H1 (cell line): Measurements from ENCODE around the gene INTS1. TPM values are rescaled to one million over a fixed set of nuclear protein-coding genes. Genes with fewer than 3 reads are reported as not detected.

Source experiments
- ATF3 ChIP-seq: IDR thresholded peaks from 2 replicates; pipeline ENCODE4 v1.6.1; 2011; ENCODE audit warnings: low read depth, mild to moderate bottlenecking, low read length; ENCODE audit not compliant: insufficient read depth
- BACH1 ChIP-seq: IDR thresholded peaks from 2 replicates; pipeline ENCODE4 v1.6.1; 2012; ENCODE audit warnings: low read length, improper control_type of control experiment
- EGR1 ChIP-seq: IDR thresholded peaks from 2 replicates; pipeline ENCODE4 v1.6.1; 2011; ENCODE audit warnings: low read depth, low read length, borderline replicate concordance
- GABPA ChIP-seq: IDR thresholded peaks from 2 replicates; pipeline ENCODE4 v1.6.1; 2011; ENCODE audit warnings: mild to moderate bottlenecking, low read length, moderate library complexity, borderline replicate concordance; ENCODE audit not compliant: insufficient read depth
- POLR2AphosphoS5 ChIP-seq: IDR thresholded peaks from 2 replicates; pipeline ENCODE4 v1.6.1; 2011; ENCODE audit warnings: low read depth, low read length
- SP4 ChIP-seq: IDR thresholded peaks from 2 replicates; pipeline ENCODE4 v1.6.1; 2012; ENCODE audit warnings: low read length, inconsistent platforms
- TAF1 ChIP-seq: IDR thresholded peaks from 2 replicates; pipeline ENCODE4 v1.6.1; 2011; ENCODE audit warnings: mild to moderate bottlenecking, low read depth, low read length
- TCF12 ChIP-seq: IDR thresholded peaks from 2 replicates; pipeline ENCODE4 v1.6.1; 2011; ENCODE audit warnings: low read depth, mild to moderate bottlenecking, low read length
- TEAD4 ChIP-seq: IDR thresholded peaks from 2 replicates; pipeline ENCODE4 v1.6.1; 2012; ENCODE audit warnings: low read depth, low read length, inconsistent platforms, mixed read lengths
- polyA plus RNA-seq, 7 experiments: library from polyadenylated mRNA; depleted of rRNA in 3 of 7; stranded (reverse) in 5 of 7; unstranded in 2 of 7; fragments of >200 nt in 5 of 7; fragments of 200-250 nt in 2 of 7; gene quantifications; 1 replicate in 5 of 7; 2 replicates in 1 of 7; 4 replicates in 1 of 7; pipeline versions ENCODE4 v1.2.1 to v1.2.3, GENCODE V29; 2011 to 2013; ENCODE audit warnings: missing spikeins in 2 of 7, mixed read lengths in 2 of 7
- total RNA-seq: library from RNA; stranded (reverse); fragmentation: NEBNext Ultra II Directional; extraction: Animal tissue kit (Norgen Biotek cat#: 25700); gene quantifications from 2 replicates; pipeline ENCODE4 v1.2.1, GENCODE V29; 2021
- TF ChIP-seq, protein P1 (sequence below): fragments of 300-600 bp; sonication (generic); IDR thresholded peaks from 2 replicates; pipeline ENCODE4 v1.7.1; 2012; ENCODE audit warnings: low read length, moderate library complexity, mild to moderate bottlenecking, inconsistent platforms; ENCODE audit not compliant: insufficient replicate concordance

The INTS1 gene
- total and polyA plus RNA-seq, 2 of the 8 experiments (the other 6 are each of a cell fraction or from before 2014, with no cell fraction given) = 76.9 to 104 TPM

GRCh38 chr7:1541431-1542162 lies 37.4 kb upstream of the INTS1 start (continued):
- TF ChIP-seq, protein P1, sequence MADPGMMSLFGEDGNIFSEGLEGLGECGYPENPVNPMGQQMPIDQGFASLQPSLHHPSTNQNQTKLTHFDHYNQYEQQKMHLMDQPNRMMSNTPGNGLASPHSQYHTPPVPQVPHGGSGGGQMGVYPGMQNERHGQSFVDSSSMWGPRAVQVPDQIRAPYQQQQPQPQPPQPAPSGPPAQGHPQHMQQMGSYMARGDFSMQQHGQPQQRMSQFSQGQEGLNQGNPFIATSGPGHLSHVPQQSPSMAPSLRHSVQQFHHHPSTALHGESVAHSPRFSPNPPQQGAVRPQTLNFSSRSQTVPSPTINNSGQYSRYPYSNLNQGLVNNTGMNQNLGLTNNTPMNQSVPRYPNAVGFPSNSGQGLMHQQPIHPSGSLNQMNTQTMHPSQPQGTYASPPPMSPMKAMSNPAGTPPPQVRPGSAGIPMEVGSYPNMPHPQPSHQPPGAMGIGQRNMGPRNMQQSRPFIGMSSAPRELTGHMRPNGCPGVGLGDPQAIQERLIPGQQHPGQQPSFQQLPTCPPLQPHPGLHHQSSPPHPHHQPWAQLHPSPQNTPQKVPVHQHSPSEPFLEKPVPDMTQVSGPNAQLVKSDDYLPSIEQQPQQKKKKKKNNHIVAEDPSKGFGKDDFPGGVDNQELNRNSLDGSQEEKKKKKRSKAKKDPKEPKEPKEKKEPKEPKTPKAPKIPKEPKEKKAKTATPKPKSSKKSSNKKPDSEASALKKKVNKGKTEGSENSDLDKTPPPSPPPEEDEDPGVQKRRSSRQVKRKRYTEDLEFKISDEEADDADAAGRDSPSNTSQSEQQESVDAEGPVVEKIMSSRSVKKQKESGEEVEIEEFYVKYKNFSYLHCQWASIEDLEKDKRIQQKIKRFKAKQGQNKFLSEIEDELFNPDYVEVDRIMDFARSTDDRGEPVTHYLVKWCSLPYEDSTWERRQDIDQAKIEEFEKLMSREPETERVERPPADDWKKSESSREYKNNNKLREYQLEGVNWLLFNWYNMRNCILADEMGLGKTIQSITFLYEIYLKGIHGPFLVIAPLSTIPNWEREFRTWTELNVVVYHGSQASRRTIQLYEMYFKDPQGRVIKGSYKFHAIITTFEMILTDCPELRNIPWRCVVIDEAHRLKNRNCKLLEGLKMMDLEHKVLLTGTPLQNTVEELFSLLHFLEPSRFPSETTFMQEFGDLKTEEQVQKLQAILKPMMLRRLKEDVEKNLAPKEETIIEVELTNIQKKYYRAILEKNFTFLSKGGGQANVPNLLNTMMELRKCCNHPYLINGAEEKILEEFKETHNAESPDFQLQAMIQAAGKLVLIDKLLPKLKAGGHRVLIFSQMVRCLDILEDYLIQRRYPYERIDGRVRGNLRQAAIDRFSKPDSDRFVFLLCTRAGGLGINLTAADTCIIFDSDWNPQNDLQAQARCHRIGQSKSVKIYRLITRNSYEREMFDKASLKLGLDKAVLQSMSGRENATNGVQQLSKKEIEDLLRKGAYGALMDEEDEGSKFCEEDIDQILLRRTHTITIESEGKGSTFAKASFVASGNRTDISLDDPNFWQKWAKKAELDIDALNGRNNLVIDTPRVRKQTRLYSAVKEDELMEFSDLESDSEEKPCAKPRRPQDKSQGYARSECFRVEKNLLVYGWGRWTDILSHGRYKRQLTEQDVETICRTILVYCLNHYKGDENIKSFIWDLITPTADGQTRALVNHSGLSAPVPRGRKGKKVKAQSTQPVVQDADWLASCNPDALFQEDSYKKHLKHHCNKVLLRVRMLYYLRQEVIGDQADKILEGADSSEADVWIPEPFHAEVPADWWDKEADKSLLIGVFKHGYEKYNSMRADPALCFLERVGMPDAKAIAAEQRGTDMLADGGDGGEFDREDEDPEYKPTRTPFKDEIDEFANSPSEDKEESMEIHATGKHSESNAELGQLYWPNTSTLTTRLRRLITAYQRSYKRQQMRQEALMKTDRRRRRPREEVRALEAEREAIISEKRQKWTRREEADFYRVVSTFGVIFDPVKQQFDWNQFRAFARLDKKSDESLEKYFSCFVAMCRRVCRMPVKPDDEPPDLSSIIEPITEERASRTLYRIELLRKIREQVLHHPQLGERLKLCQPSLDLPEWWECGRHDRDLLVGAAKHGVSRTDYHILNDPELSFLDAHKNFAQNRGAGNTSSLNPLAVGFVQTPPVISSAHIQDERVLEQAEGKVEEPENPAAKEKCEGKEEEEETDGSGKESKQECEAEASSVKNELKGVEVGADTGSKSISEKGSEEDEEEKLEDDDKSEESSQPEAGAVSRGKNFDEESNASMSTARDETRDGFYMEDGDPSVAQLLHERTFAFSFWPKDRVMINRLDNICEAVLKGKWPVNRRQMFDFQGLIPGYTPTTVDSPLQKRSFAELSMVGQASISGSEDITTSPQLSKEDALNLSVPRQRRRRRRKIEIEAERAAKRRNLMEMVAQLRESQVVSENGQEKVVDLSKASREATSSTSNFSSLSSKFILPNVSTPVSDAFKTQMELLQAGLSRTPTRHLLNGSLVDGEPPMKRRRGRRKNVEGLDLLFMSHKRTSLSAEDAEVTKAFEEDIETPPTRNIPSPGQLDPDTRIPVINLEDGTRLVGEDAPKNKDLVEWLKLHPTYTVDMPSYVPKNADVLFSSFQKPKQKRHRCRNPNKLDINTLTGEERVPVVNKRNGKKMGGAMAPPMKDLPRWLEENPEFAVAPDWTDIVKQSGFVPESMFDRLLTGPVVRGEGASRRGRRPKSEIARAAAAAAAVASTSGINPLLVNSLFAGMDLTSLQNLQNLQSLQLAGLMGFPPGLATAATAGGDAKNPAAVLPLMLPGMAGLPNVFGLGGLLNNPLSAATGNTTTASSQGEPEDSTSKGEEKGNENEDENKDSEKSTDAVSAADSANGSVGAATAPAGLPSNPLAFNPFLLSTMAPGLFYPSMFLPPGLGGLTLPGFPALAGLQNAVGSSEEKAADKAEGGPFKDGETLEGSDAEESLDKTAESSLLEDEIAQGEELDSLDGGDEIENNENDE = no peak
- no peak for TF ChIP-seq TAF1
- TF ChIP-seq EGR1 = no peak
- no peak for TF ChIP-seq GABPA
- no peak for TF ChIP-seq TEAD4
- TF ChIP-seq ATF3 = no peak
- no peak for TF ChIP-seq TCF12
- TF ChIP-seq SP4 = no peak
- TF ChIP-seq BACH1 = no peak
- TF ChIP-seq POLR2AphosphoS5 = no peak
